ACC112 (cell line): Measurements from ENCODE around the gene AGPAT4.
"Not testable (repeated sequence)": the region's sequence is repeated elsewhere in the genome, so short reads cannot be mapped to it uniquely, and the experiment has no call there.

Source experiments
- H2AFZ ChIP-seq: fragments of 200-600 bp; sonication (generic); one replicate; pipeline ENCODE4 v1.6.0; 2017; ENCODE audit warnings: antibody characterized with exemption, low read length; ENCODE audit not compliant: unreplicated experiment
- H3K27ac ChIP-seq: fragments of 200-600 bp; sonication (generic); 2 replicates; pipeline ENCODE4 v1.5.1; 2014; ENCODE audit warnings: low read depth, mild to moderate bottlenecking, antibody characterized with exemption, low read length, moderate library complexity
- H3K27me3 ChIP-seq: fragments of 200-600 bp; sonication (generic); 2 replicates; pipeline ENCODE4 v1.6.1; 2014; ENCODE audit warnings: mild to moderate bottlenecking, antibody characterized with exemption, low read length, moderate library complexity, mixed read lengths; ENCODE audit not compliant: insufficient read depth
- H3K36me3 ChIP-seq: fragments of 200-600 bp; sonication (generic); 2 replicates; pipeline ENCODE4 v1.6.1; 2016; ENCODE audit warnings: mild to moderate bottlenecking, antibody characterized with exemption, low read length, moderate library complexity, mixed read lengths; ENCODE audit not compliant: insufficient read depth
- H3K4me1 ChIP-seq: fragments of 200-600 bp; sonication (generic); one replicate; pipeline ENCODE4 v1.6.1; 2016; ENCODE audit warnings: low read length, mixed read lengths; ENCODE audit not compliant: insufficient read depth, unreplicated experiment, control insufficient read depth
- H3K4me3 ChIP-seq: fragments of 200-600 bp; sonication (generic); 2 replicates; pipeline ENCODE4 v1.5.1; 2014; ENCODE audit warnings: mild to moderate bottlenecking, low read depth, low read length
- H3K79me2 ChIP-seq: fragments of 200-600 bp; sonication (generic); one replicate; pipeline ENCODE4 v1.6.0; 2016; ENCODE audit warnings: low read length; ENCODE audit not compliant: control insufficient read depth, unreplicated experiment, insufficient read depth

The AGPAT4 gene

GRCh38 chr6:161130967-161131766, 142.7 kb downstream of the AGPAT4 start:
- Histone ChIP-seq H3K4me3 (no peak overlapping the region), H3K27ac (no peak overlapping the region), H3K4me1 (no peaks in the 10 kb centered on the region), H2AFZ (no peak overlapping the region), H3K79me2 (no peaks in the 10 kb centered on the region), H3K36me3 (peaks cover 13% of the 10 kb centered on the region), H3K27me3 (no peaks in the 10 kb centered on the region)

DNA sequence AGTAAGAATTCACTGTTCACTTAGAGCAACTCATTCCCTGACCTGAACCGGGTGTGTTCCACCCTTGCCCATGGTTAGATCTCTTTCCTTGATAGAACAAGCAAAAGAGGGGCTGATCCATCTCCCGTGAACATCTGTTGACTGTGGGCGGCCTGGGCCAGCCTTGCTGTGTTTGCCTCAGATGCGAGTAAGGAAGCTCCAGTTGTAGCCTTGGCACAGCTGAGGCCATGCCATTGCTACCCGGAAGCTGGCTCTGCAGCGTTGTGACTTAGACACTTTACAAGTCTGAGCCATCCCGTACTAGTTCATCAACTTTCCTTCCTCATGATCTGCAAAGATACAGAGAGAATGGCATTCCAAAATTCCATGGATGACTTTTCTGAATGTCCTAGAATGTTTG, 143.3 kb downstream of the AGPAT4 start:
- Histone ChIP-seq H3K27me3 (no peaks in the 10 kb centered on the region), H2AFZ (no peak overlapping the region), H3K4me1 (no peaks in the 10 kb centered on the region), H3K4me3 (no peak overlapping the region), H3K36me3 (peaks cover 17% of the 10 kb centered on the region), H3K79me2 (no peaks in the 10 kb centered on the region), H3K27ac (no peak overlapping the region)

- no peaks in the 10 kb centered on the region for H3K27me3 ChIP-seq
- H3K27ac ChIP-seq = peak overlapping the region; percentile 10; the same call in 1 of the 2 replicates
- peaks cover 30% of the 10 kb centered on the region for H3K36me3 ChIP-seq
- no peak overlapping the region for H3K4me3 ChIP-seq
- no peaks in the 10 kb centered on the region for H3K4me1 ChIP-seq
- H3K79me2 ChIP-seq = no peaks in the 10 kb centered on the region
- H2AFZ ChIP-seq = no peak overlapping the region
These were observed 145.1 kb downstream of the AGPAT4 start for GRCh38 chr6:161128680-161129196.

GRCh38 chr6:161128230-161128629, 145.6 kb downstream of the AGPAT4 start:
- no peak overlapping the region for H2AFZ ChIP-seq
- peak overlapping the region; percentile 36; the same call in 1 of the 2 replicates for H3K27ac ChIP-seq
- H3K4me1 ChIP-seq = no peaks in the 10 kb centered on the region
- H3K4me3 ChIP-seq = no peak overlapping the region
- peaks cover 33% of the 10 kb centered on the region for H3K36me3 ChIP-seq
- no peaks in the 10 kb centered on the region for H3K79me2 ChIP-seq
- H3K27me3 ChIP-seq = no peaks in the 10 kb centered on the region

GRCh38 chr6:161127071-161127740, 146.7 kb downstream of the AGPAT4 start:
- Histone ChIP-seq H3K4me1 (no peaks in the 10 kb centered on the region), H2AFZ (no peak overlapping the region), H3K79me2 (no peaks in the 10 kb centered on the region), H3K4me3 (no peak overlapping the region), H3K36me3 (peaks cover 42% of the 10 kb centered on the region), H3K27ac (no peak overlapping the region), H3K27me3 (no peaks in the 10 kb centered on the region)

- Histone ChIP-seq H2AFZ (no peak overlapping the region), H3K4me3 (no peak overlapping the region), H3K27ac (no peak overlapping the region), H3K36me3 (peaks cover 48% of the 10 kb centered on the region), H3K27me3 (no peaks in the 10 kb centered on the region), H3K79me2 (no peaks in the 10 kb centered on the region), H3K4me1 (no peaks in the 10 kb centered on the region)
These were observed 148.3 kb downstream of the AGPAT4 start for GRCh38 chr6:161125591-161125990.

DNA sequence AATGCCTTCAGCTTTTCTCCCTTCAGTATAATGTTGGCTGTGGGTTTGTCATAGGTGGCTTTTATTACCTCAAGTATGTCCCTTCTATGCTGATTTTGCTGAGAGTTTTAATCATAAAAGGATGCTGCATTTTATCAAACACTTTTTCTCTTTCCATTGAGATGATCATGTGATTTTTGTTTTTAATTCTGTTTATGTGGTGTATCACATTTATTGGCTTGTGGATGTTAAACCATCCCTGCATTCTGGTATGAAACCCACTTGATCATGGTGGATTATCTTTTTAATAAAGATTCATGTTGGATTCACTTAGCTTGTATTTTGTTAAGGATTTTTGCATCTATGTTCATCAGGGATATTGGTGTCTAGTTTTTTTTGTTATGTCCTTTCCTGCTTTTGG, 150.5 kb downstream of the AGPAT4 start:
- not testable (repeated sequence) for H3K4me1 ChIP-seq, H3K27ac ChIP-seq, H3K79me2 ChIP-seq, H3K4me3 ChIP-seq, H2AFZ ChIP-seq, H3K27me3 ChIP-seq
- H3K36me3 ChIP-seq = peaks cover 58% of the 10 kb centered on the region

GRCh38 chr6:161117942-161118341, 155.9 kb downstream of the AGPAT4 start:
- H3K79me2 ChIP-seq = no peaks in the 10 kb centered on the region
- no peak overlapping the region for H3K4me3 ChIP-seq
- no peak overlapping the region for H2AFZ ChIP-seq
- no peaks in the 10 kb centered on the region for H3K4me1 ChIP-seq
- H3K27ac ChIP-seq = no peak overlapping the region
- H3K27me3 ChIP-seq = no peaks in the 10 kb centered on the region
- peaks cover 58% of the 10 kb centered on the region for H3K36me3 ChIP-seq

DNA sequence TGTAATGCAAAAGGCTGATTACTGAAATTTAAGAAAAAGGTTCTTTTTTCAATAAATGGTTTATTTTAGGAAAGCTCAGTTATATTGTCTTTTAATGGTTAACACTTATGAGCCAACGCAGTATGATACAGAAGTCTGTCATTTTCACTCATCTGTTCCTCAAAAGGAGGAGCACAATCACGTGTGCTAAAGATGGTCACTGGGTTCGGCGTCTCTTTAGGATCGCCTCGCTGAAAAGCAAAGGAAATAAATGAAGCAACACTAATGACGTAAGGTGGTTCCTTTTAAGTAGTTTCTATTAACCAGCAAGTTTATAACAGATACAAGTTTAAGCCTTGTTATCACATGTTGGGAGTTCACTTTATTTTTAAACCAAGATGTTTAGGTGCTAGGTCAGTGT, 156.6 kb downstream of the AGPAT4 start:
- Histone ChIP-seq H3K4me1 (no peaks in the 10 kb centered on the region), H3K27ac (no peak overlapping the region), H3K36me3 (peaks cover 53% of the 10 kb centered on the region), H2AFZ (no peak overlapping the region), H3K27me3 (no peaks in the 10 kb centered on the region), H3K79me2 (no peaks in the 10 kb centered on the region), H3K4me3 (no peak overlapping the region)

GRCh38 chr6:161116554-161116953, 157.3 kb downstream of the AGPAT4 start:
- Histone ChIP-seq H3K79me2 (no peaks in the 10 kb centered on the region), H3K4me1 (no peaks in the 10 kb centered on the region), H2AFZ (no peak overlapping the region), H3K27me3 (no peaks in the 10 kb centered on the region), H3K36me3 (peaks cover 48% of the 10 kb centered on the region), H3K27ac (no peak overlapping the region), H3K4me3 (no peak overlapping the region)

- no peaks in the 10 kb centered on the region for H3K27me3 ChIP-seq
- peaks cover 48% of the 10 kb centered on the region for H3K36me3 ChIP-seq
- no peaks in the 10 kb centered on the region for H3K4me1 ChIP-seq
- H3K79me2 ChIP-seq = no peaks in the 10 kb centered on the region
- H3K27ac ChIP-seq = no peak overlapping the region
- H2AFZ ChIP-seq = no peak overlapping the region
- no peak overlapping the region for H3K4me3 ChIP-seq
These were observed 158.4 kb downstream of the AGPAT4 start for GRCh38 chr6:161115468-161115867.
